HG03175 (cell line): ENCODE data around the gene NTPCR.

Experiments used
- ATAC-seq: cut with Tn5 transposase; IDR thresholded peaks from one replicate; pipeline ENCODE4 v1.9.1; 2021; ENCODE audit warnings: mild to moderate bottlenecking, moderate library complexity; ENCODE audit not compliant: unreplicated experiment

Gene NTPCR

GRCh38 chr1:233005703-233006102 is 55.3 kb downstream of the NTPCR start:
- no peak for ATAC-seq

- no peak for ATAC-seq
Measured at GRCh38 chr1:233006108-233006507, 55.7 kb downstream of the NTPCR start.

GRCh38 chr1:233006541-233006973 is 56.1 kb downstream of the NTPCR start:
- no peak for ATAC-seq

GRCh38 chr1:233010146-233010545 is 59.7 kb downstream of the NTPCR start:
- no peak for ATAC-seq

GRCh38 chr1:233012021-233012420 is 61.6 kb downstream of the NTPCR start:
- no peak for ATAC-seq

- peak; percentile 65 for ATAC-seq
Measured at GRCh38 chr1:233015965-233016364, 65.6 kb downstream of the NTPCR start.

GRCh38 chr1:233016798-233017197 is 66.4 kb downstream of the NTPCR start:
- no peak for ATAC-seq

- ATAC-seq: no peak
Measured at GRCh38 chr1:233019083-233019482, 68.7 kb downstream of the NTPCR start.

GRCh38 chr1:233019778-233020325 is 69.4 kb downstream of the NTPCR start:
- no peak for ATAC-seq

- no peak for ATAC-seq
Measured at GRCh38 chr1:233020426-233020825, 70.0 kb downstream of the NTPCR start.

GRCh38 chr1:233022246-233022645 is 71.8 kb downstream of the NTPCR start:
- no peak for ATAC-seq

- no peak for ATAC-seq
Measured at GRCh38 chr1:233024199-233024598, 73.8 kb downstream of the NTPCR start.

- ATAC-seq: no peak
Measured at GRCh38 chr1:233025157-233025556, 74.7 kb downstream of the NTPCR start.

GRCh38 chr1:233025567-233025966 is 75.2 kb downstream of the NTPCR start:
- ATAC-seq: no peak

GRCh38 chr1:233027046-233027445 is 76.6 kb downstream of the NTPCR start:
- no peak for ATAC-seq

GRCh38 chr1:233031521-233031920 is 81.1 kb downstream of the NTPCR start:
- ATAC-seq: no peak

- ATAC-seq: no peak
Measured at GRCh38 chr1:233032916-233033315, 82.5 kb downstream of the NTPCR start.

- no peak for ATAC-seq
Measured at GRCh38 chr1:233033361-233033760, 83.0 kb downstream of the NTPCR start.
